Lung (tissue), 12 donors: ENCODE measurements around the gene FAM9C. TPM values are rescaled to one million over a fixed set of nuclear protein-coding genes. Genes with fewer than 3 reads are reported as not detected.
A peak's percentile ranks its signal among the peaks of the same experiment; 100 is the strongest.
"Not testable (repeated sequence)": the region's sequence is repeated elsewhere in the genome, so short reads cannot be mapped to it uniquely, and the experiment has no call there.

ENCODE experiments used
- ATAC-seq: fragments of 200-7000 bp; cut with Tn5 transposase; one replicate; pipeline ENCODE4 v1.9.1; 2020; ENCODE audit warnings: moderate number of reproducible peaks; ENCODE audit not compliant: insufficient read depth, low FRiP score
- DNase-seq, 3 donors: peaks; one replicate each; pipeline ENCODE4 v3.0.0-alpha.2; 2013 to 2017
- H3K27ac ChIP-seq, 2 donors: one replicate each; pipeline ENCODE4 v1.5.1; 2013; ENCODE audit warnings: mild to moderate bottlenecking in 2 of 2, moderate library complexity in 2 of 2, control low read depth in 1 of 2, inconsistent platforms in 1 of 2, low read depth in 1 of 2, low read length in 1 of 2
- H3K27me3 ChIP-seq, 3 donors: one replicate each; pipeline ENCODE4 v1.5.1; 2013; ENCODE audit warnings: low read length in 2 of 3; ENCODE audit not compliant: control insufficient read depth in 3 of 3, insufficient read depth in 3 of 3
- H3K36me3 ChIP-seq, 4 donors: one replicate each; pipeline ENCODE4 v1.5.1; 2013; ENCODE audit warnings: low read length in 4 of 4, mild to moderate bottlenecking in 1 of 4, moderate library complexity in 1 of 4; ENCODE audit not compliant: control insufficient read depth in 4 of 4, insufficient read depth in 4 of 4
- H3K4me1 ChIP-seq, 5 donors: one replicate each; pipeline ENCODE4 v1.5.1; 2013; ENCODE audit warnings: low read length in 5 of 5, mild to moderate bottlenecking in 2 of 5, moderate library complexity in 1 of 5; ENCODE audit not compliant: control insufficient read depth in 5 of 5, insufficient read depth in 5 of 5
- H3K4me3 ChIP-seq: one replicate; pipeline ENCODE4 v1.5.1; 2013; ENCODE audit warnings: mild to moderate bottlenecking, control low read depth, moderate library complexity
- H3K9ac ChIP-seq, 2 donors: one replicate each; pipeline ENCODE4 v1.5.1; 2013; ENCODE audit warnings: low read length in 2 of 2, control low read depth in 1 of 2; ENCODE audit not compliant: insufficient read depth in 1 of 2
- H3K9me3 ChIP-seq, 4 donors: one replicate each; pipeline ENCODE4 v1.5.1; 2013; ENCODE audit warnings: low read length in 3 of 4, mild to moderate bottlenecking in 1 of 4, moderate library complexity in 1 of 4; ENCODE audit not compliant: control insufficient read depth in 4 of 4, insufficient read depth in 3 of 4
- WGBS, 2 donors: extraction: QIAGEN DNeasy Blood & Tissue Kit; methylation state at CpG; one replicate each; pipeline ENCODE4 v1.1.7; 2013; 5-methylcytosine and 5-hydroxymethylcytosine counted together
- polyA plus RNA-seq, 2 donors: library from polyadenylated mRNA; stranded (reverse); fragments of 200-250 nt; gene quantifications; one replicate each; pipeline ENCODE4 v1.2.1, GENCODE V29; 2013
- total RNA-seq, 2 donors: library from RNA; depleted of rRNA in 1 of 2; stranded (reverse); fragments of >200 nt in 1 of 2; gene quantifications; one replicate each; pipeline ENCODE4 v1.2.1, GENCODE V29; 2014 to 2021
- TF ChIP-seq, protein P1 (sequence below): IDR thresholded peaks from 2 replicates; pipeline ENCODE4 v1.5.1; 2012; ENCODE audit warnings: mild to moderate bottlenecking; ENCODE audit errors: control extremely low read depth, extremely low read depth
- donor health status: control.
- donor health status: control.
- donor health status: Bipolar disorder and iron deficiency.
- donor health status: healthy.
- donor health status: DM: yes; HTN: yes; CAD: no.

FAM9C gene
- total and polyA plus RNA-seq, 4 donors = 0.01 to 0.28 (median 0.09) TPM; not detected in 1

GRCh38 chrX:13088156-13088487 is 43.7 kb upstream of the FAM9C start:
- DNase-seq (no peak), ATAC-seq (no peak)
- Histone ChIP-seq H3K9me3 (peaks cover 0 to 2% (median 0%) of the 10 kb centered on the region in 4 donors), H3K4me3 (no peak overlapping the region), H3K36me3 (no peaks in the 10 kb centered on the region), H3K9ac (no peak overlapping the region), H3K27ac (peak overlapping the region in 1 of 2 donors; percentile 37), H3K27me3 (peaks cover 0 to 10% (median 5%) of the 10 kb centered on the region in 3 donors), H3K4me1 (peaks cover 0 to 15% (median 7%) of the 10 kb centered on the region in 5 donors)
- TF ChIP-seq, protein P1, sequence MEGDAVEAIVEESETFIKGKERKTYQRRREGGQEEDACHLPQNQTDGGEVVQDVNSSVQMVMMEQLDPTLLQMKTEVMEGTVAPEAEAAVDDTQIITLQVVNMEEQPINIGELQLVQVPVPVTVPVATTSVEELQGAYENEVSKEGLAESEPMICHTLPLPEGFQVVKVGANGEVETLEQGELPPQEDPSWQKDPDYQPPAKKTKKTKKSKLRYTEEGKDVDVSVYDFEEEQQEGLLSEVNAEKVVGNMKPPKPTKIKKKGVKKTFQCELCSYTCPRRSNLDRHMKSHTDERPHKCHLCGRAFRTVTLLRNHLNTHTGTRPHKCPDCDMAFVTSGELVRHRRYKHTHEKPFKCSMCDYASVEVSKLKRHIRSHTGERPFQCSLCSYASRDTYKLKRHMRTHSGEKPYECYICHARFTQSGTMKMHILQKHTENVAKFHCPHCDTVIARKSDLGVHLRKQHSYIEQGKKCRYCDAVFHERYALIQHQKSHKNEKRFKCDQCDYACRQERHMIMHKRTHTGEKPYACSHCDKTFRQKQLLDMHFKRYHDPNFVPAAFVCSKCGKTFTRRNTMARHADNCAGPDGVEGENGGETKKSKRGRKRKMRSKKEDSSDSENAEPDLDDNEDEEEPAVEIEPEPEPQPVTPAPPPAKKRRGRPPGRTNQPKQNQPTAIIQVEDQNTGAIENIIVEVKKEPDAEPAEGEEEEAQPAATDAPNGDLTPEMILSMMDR = no peak
- WGBS, 2 donors = 33 to 70% methylated on average over 5 of the region's 5 CpGs

- Histone ChIP-seq H3K4me3 (no peak overlapping the region), H3K27ac (peak overlapping the region in 1 of 2 donors; percentile 60), H3K9me3 (no peaks in the 10 kb centered on the region), H3K4me1 (peaks cover 0 to 16% (median 7%) of the 10 kb centered on the region in 5 donors), H3K27me3 (peaks cover 0 to 10% (median 5%) of the 10 kb centered on the region in 3 donors), H3K9ac (no peak overlapping the region), H3K36me3 (no peaks in the 10 kb centered on the region)
- TF ChIP-seq, protein P1 = no peak
- 29 to 66% methylated on average over 10 of the region's 10 CpGs for WGBS, 2 donors
- DNase-seq (peak in 1 of 3 donors; percentile 34), ATAC-seq (no peak)
These were observed 43.1 kb upstream of the FAM9C start for GRCh38 chrX:13087322-13088155.

GRCh38 chrX:13086793-13087321 is 42.4 kb upstream of the FAM9C start:
- not testable (repeated sequence) for ATAC-seq, H3K27me3 ChIP-seq, H3K9me3 ChIP-seq, DNase-seq, H3K36me3 ChIP-seq, H3K4me3 ChIP-seq, H3K9ac ChIP-seq
- H3K27ac ChIP-seq = peak overlapping the region in 1 of 2 donors; percentile 11
- WGBS, 2 donors = 43 to 80% methylated on average over 8 of the region's 8 CpGs
- peaks cover 0 to 23% (median 6%) of the 10 kb centered on the region in 5 donors for H3K4me1 ChIP-seq

DNA sequence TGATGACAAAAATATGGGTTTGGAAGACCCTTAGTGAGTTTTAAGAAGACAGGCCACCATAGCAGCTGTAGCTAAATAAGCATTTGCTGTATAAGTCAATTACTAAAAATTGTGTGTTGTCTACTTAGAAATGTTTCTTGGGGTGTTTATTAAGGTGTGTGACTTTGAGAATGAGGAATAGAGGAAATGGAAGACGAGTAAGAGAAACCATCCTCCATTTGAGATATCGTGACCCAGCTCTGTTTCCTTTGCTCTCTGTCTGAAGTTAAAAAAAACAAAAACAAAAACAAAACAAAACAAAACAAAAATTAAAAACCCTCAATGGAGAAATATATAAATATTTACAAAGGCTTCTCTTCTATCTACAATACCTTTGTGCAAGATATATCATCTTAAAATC is 41.7 kb upstream of the FAM9C start:
- WGBS, 2 donors = 34 to 58% methylated on average over 2 of the region's 2 CpGs
- Histone ChIP-seq H3K27ac (no peak overlapping the region), H3K36me3 (no peaks in the 10 kb centered on the region), H3K9ac (no peak overlapping the region), H3K4me3 (no peak overlapping the region), H3K4me1 (peaks cover 0 to 24% (median 6%) of the 10 kb centered on the region in 5 donors), H3K27me3 (peaks cover 0 to 10% (median 5%) of the 10 kb centered on the region in 3 donors), H3K9me3 (no peaks in the 10 kb centered on the region)
- TF ChIP-seq, protein P1 = no peak
- DNase-seq = no peak
- no peak for ATAC-seq
